ENCODE data around the gene LUC7L2.

- no peak for TF ChIP-seq EZH2 (IDR thresholded peaks at IDR 0.05)
- no peak for TF ChIP-seq POLR2AphosphoS5 (IDR thresholded peaks at IDR 0.05; ENCODE audit: borderline replicate concordance, low read depth, low read length)
Measured at GRCh38 chr7:139328375-139328774, 31.3 kb upstream of the LUC7L2 start.
